A549 (cell line): ENCODE results near the gene PLXNC1. TPM values are rescaled to one million over a fixed set of nuclear protein-coding genes. Genes with fewer than 3 reads are reported as not detected.

Experiments
- ATAC-seq, 2 experiments: fragments of 200-7000 bp in 1 of 2; fragments of >200 bp in 1 of 2; cut with Nextera tagmentation in 1 of 2; cut with Tn5 transposase in 1 of 2; 3 replicates each; pipeline versions ENCODE4 v1.8.0 to v1.9.1; 2018 to 2020; ENCODE audit warnings: mild to moderate bottlenecking in 1 of 2, moderate library complexity in 1 of 2
- CTCF ChIA-PET: fragments of 300-600 bp; sonication (Branson Sonifier 250); formaldehyde crosslinking; extraction: SDS; loops from one replicate; lab custom pipeline; 2021; ENCODE audit warnings: antibody characterized with exemption, inconsistent platforms; lab: Yijun Ruan, JAX
- POLR2A ChIA-PET: fragments of 350-600 bp; formaldehyde crosslinking; extraction: SDS; loops from one replicate; lab custom pipeline; 2021; ENCODE audit warnings: antibody characterized with exemption, inconsistent platforms; lab: Yijun Ruan, JAX
- DNase-seq, 2 experiments: peaks; one replicate each; pipeline versions ENCODE4 v3.0.0 to v3.0.0-alpha.2; 2011 to 2016; ENCODE audit warnings: low read depth in 1 of 2, low spot score in 1 of 2
- FAIRE-seq: peaks from 2 replicates; lab custom pipeline; 2011; peaks lifted over from hg19 to GRCh38; lab: Jason Lieb, UNC
- H3K27ac ChIP-seq, 2 experiments: fragments of >200 bp; sonication (Bioruptor Twin); formaldehyde crosslinking; 3 replicates each; pipeline ENCODE4 v1.5.1; 2016 to 2017
- H3K4me1 ChIP-seq: fragments of >200 bp; sonication (Bioruptor Twin); formaldehyde crosslinking; 3 replicates; pipeline ENCODE4 v1.6.1; 2016
- H3K4me2 ChIP-seq: fragments of >200 bp; sonication (Bioruptor Twin); formaldehyde crosslinking; 3 replicates; pipeline ENCODE4 v1.6.1; 2016
- H3K4me3 ChIP-seq: fragments of >200 bp; sonication (Bioruptor Twin); formaldehyde crosslinking; 3 replicates; pipeline ENCODE4 v1.5.1; 2016
- H3K9me3 ChIP-seq: fragments of >200 bp; sonication (Bioruptor Twin); formaldehyde crosslinking; 3 replicates; pipeline ENCODE4 v1.6.1; 2016
- BHLHE40 ChIP-seq: IDR thresholded peaks from 2 replicates; pipeline ENCODE4 v1.6.1; 2012; ENCODE audit warnings: low read depth, low read length, inconsistent platforms
- CBX8 ChIP-seq: fragments of 200-600 bp; sonication (generic); IDR thresholded peaks from 2 replicates; pipeline ENCODE4 v1.6.1; 2016
- CHD4 ChIP-seq: fragments of 200-600 bp; sonication (generic); IDR thresholded peaks from 2 replicates; pipeline ENCODE4 v1.6.1; 2016; ENCODE audit warnings: antibody characterized with exemption, mild to moderate bottlenecking, borderline replicate concordance
- EHMT2 ChIP-seq: fragments of 200-600 bp; sonication (generic); IDR thresholded peaks from 2 replicates; pipeline ENCODE4 v1.6.1; 2016; ENCODE audit warnings: antibody characterized with exemption, low read depth, mild to moderate bottlenecking, moderate library complexity
- EP300 ChIP-seq, 2 experiments: fragments of >200 bp; sonication (Bioruptor Twin); formaldehyde crosslinking; IDR thresholded peaks; 2 replicates in 1 of 2; 3 replicates in 1 of 2; pipeline ENCODE4 v1.6.1; 2016 to 2017
- ESRRA ChIP-seq: fragments of 150-350 bp; IDR thresholded peaks from 2 replicates; pipeline ENCODE4 v1.6.1; 2014; ENCODE audit warnings: mild to moderate bottlenecking, low read length, borderline replicate concordance
- FOSB ChIP-seq: fragments of 250-450 bp; sonication (Bioruptor Pico); IDR thresholded peaks from 2 replicates; pipeline ENCODE4 v1.5.0; 2020; ENCODE audit warnings: mild to moderate bottlenecking, moderate library complexity
- HOXA7 ChIP-seq: fragments of 250-450 bp; sonication (Bioruptor Pico); IDR thresholded peaks from 2 replicates; pipeline ENCODE4 v1.5.0; 2020; ENCODE audit warnings: mild to moderate bottlenecking, moderate library complexity
- JUN ChIP-seq, 2 experiments: fragments of >200 bp; sonication (Bioruptor Twin); formaldehyde crosslinking; IDR thresholded peaks; 2 replicates in 1 of 2; 3 replicates in 1 of 2; pipeline ENCODE4 v1.6.1; 2016 to 2017
- JUNB ChIP-seq: fragments of >200 bp; sonication (Bioruptor Twin); formaldehyde crosslinking; IDR thresholded peaks from 2 replicates; pipeline ENCODE4 v1.6.1; 2016
- KDM5A ChIP-seq: fragments of 200-600 bp; sonication (generic); IDR thresholded peaks from 2 replicates; pipeline ENCODE4 v1.6.1; 2016; ENCODE audit warnings: antibody characterized with exemption, mild to moderate bottlenecking
- MAX ChIP-seq: IDR thresholded peaks from 2 replicates; pipeline ENCODE4 v1.6.1; 2012
- NFE2L2 ChIP-seq: fragments of 150-350 bp; conservative IDR thresholded peaks from 2 replicates; pipeline ENCODE4 v1.6.1; 2014; ENCODE audit warnings: low read length
- PBX3 ChIP-seq: IDR thresholded peaks from 2 replicates; pipeline ENCODE4 v1.6.1; 2012
- RNF2 ChIP-seq: fragments of 200-600 bp; sonication (generic); IDR thresholded peaks from 2 replicates; pipeline ENCODE4 v1.6.1; 2016; ENCODE audit warnings: low read depth, mild to moderate bottlenecking, antibody characterized with exemption, moderate library complexity, borderline replicate concordance
- SMC3 ChIP-seq: fragments of >200 bp; sonication (Bioruptor Twin); formaldehyde crosslinking; IDR thresholded peaks from 3 replicates; pipeline ENCODE4 v1.6.1; 2018; ENCODE audit warnings: inconsistent platforms
- TFCP2L1 ChIP-seq: fragments of 250-450 bp; sonication (Bioruptor Pico); IDR thresholded peaks from 2 replicates; pipeline ENCODE4 v1.5.0; 2021; ENCODE audit warnings: mild to moderate bottlenecking
- USF2 ChIP-seq: fragments of 450-650 bp; IDR thresholded peaks from 2 replicates; pipeline ENCODE4 v1.6.1; 2014; ENCODE audit warnings: antibody characterized with exemption
- WGBS: methylation state at CpG from one replicate; pipeline ENCODE4 v1.1.6; 2017; ENCODE audit errors: missing lambda C conversion rate; 5-methylcytosine and 5-hydroxymethylcytosine counted together
- polyA plus RNA-seq, 4 experiments: library from polyadenylated mRNA; depleted of rRNA in 3 of 4; stranded (reverse); fragments of >200 nt; fragmentation: RNase III in 1 of 4; extraction: RNeasy Plus Mini Kit Qiagen cat#74134 plus additional on column Dnase treatment in 1 of 4; gene quantifications; 2 replicates in 3 of 4; 3 replicates in 1 of 4; pipeline ENCODE4 v1.2.3, GENCODE V29; 2011 to 2017
- TF ChIP-seq, protein P1 (sequence below): fragments of 150-350 bp; IDR thresholded peaks from 2 replicates; pipeline ENCODE4 v1.6.1; 2014; ENCODE audit warnings: low read depth, mild to moderate bottlenecking, low read length
- TF ChIP-seq, protein P2 (sequence below): fragments of 200-600 bp; sonication (generic); IDR thresholded peaks from 2 replicates; pipeline ENCODE4 v1.6.1; 2016; ENCODE audit warnings: antibody characterized with exemption, mild to moderate bottlenecking, moderate library complexity
- TF ChIP-seq, protein P3 (sequence below): fragments of >200 bp; sonication (Bioruptor Twin); formaldehyde crosslinking; IDR thresholded peaks from 3 replicates; pipeline ENCODE4 v1.6.1; 2016

PLXNC1 gene
- polyA plus RNA-seq, 2 of the 4 experiments (the other 2 are of a cell fraction) = 0.12 to 0.50 TPM

- H3K4me2 ChIP-seq = no peak overlapping the region
- POLR2A ChIA-PET = no interaction called here
- TF ChIP-seq BHLHE40 = no peak
- no peak for TF ChIP-seq RNF2
- no peak for TF ChIP-seq PBX3
- no peak for TF ChIP-seq JUNB
- TF ChIP-seq, all 56 proteins: peak for 0
- no peak overlapping the region for H3K27ac ChIP-seq
- no peaks in the 10 kb centered on the region for H3K9me3 ChIP-seq
- DNase-seq (no peak), FAIRE-seq (no peak), ATAC-seq (no peak)
- CTCF ChIA-PET = interaction anchor here (1.3 kb wide), 1 partner anchor 10 kb away, joined by 3 read pairs; no protein-coding TSS in a partner anchor
- 44% methylated on average over 8 of the region's 8 CpGs for WGBS
- H3K4me1 ChIP-seq = no peaks in the 10 kb centered on the region
- H3K4me3 ChIP-seq = no peak overlapping the region
Observed at GRCh38 chr12:94209240-94209639, 60.9 kb downstream of the PLXNC1 start.

- ATAC-seq = no peak
- no peak for TF ChIP-seq HOXA7 (CRISPR knock-in tag)
- TF ChIP-seq EHMT2 = no peak
- POLR2A ChIA-PET = no interaction called here
- CTCF ChIA-PET = interaction anchor here (1.1 kb wide), 1 partner anchor 546 kb away, joined by 3 read pairs; no protein-coding TSS in a partner anchor
- no peaks in the 10 kb centered on the region for H3K4me1 ChIP-seq
- DNase-seq = no peak
- H3K27ac ChIP-seq = no peak overlapping the region
- no peaks in the 10 kb centered on the region for H3K9me3 ChIP-seq
- 56% methylated on average over 5 of the region's 5 CpGs for WGBS
- H3K4me2 ChIP-seq = no peak overlapping the region
- FAIRE-seq = no peak
- H3K4me3 ChIP-seq = no peak overlapping the region
Observed at GRCh38 chr12:94211021-94211420, 62.6 kb downstream of the PLXNC1 start.

GRCh38 chr12:94218233-94218632 is 69.9 kb downstream of the PLXNC1 start:
- H3K4me3 ChIP-seq = no peak overlapping the region
- H3K27ac ChIP-seq = no peak overlapping the region
- WGBS = 69% methylated on average over 3 of the region's 3 CpGs
- DNase-seq = no peak
- POLR2A ChIA-PET = no interaction called here
- no peak for FAIRE-seq
- no peak for ATAC-seq
- no peaks in the 10 kb centered on the region for H3K4me1 ChIP-seq
- no peaks in the 10 kb centered on the region for H3K9me3 ChIP-seq
- TF ChIP-seq FOSB (CRISPR knock-in tag) = no peak
- no peak for TF ChIP-seq CBX8
- no peak for TF ChIP-seq RNF2
- TF ChIP-seq CHD4 = no peak
- no peak for TF ChIP-seq JUNB
- TF ChIP-seq EP300 (IDR thresholded peaks at IDR 0.05) = no peak
- TF ChIP-seq JUN (IDR thresholded peaks at IDR 0.05) = no peak
- no peak for TF ChIP-seq MAX
- TF ChIP-seq KDM5A = no peak
- no peak for TF ChIP-seq ESRRA
- TF ChIP-seq, protein P1, sequence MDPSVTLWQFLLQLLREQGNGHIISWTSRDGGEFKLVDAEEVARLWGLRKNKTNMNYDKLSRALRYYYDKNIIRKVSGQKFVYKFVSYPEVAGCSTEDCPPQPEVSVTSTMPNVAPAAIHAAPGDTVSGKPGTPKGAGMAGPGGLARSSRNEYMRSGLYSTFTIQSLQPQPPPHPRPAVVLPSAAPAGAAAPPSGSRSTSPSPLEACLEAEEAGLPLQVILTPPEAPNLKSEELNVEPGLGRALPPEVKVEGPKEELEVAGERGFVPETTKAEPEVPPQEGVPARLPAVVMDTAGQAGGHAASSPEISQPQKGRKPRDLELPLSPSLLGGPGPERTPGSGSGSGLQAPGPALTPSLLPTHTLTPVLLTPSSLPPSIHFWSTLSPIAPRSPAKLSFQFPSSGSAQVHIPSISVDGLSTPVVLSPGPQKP = no peak
- TF ChIP-seq TFCP2L1 (CRISPR knock-in tag) = no peak
- no peak for TF ChIP-seq EHMT2
- TF ChIP-seq NFE2L2 = no peak
- TF ChIP-seq, protein P2, sequence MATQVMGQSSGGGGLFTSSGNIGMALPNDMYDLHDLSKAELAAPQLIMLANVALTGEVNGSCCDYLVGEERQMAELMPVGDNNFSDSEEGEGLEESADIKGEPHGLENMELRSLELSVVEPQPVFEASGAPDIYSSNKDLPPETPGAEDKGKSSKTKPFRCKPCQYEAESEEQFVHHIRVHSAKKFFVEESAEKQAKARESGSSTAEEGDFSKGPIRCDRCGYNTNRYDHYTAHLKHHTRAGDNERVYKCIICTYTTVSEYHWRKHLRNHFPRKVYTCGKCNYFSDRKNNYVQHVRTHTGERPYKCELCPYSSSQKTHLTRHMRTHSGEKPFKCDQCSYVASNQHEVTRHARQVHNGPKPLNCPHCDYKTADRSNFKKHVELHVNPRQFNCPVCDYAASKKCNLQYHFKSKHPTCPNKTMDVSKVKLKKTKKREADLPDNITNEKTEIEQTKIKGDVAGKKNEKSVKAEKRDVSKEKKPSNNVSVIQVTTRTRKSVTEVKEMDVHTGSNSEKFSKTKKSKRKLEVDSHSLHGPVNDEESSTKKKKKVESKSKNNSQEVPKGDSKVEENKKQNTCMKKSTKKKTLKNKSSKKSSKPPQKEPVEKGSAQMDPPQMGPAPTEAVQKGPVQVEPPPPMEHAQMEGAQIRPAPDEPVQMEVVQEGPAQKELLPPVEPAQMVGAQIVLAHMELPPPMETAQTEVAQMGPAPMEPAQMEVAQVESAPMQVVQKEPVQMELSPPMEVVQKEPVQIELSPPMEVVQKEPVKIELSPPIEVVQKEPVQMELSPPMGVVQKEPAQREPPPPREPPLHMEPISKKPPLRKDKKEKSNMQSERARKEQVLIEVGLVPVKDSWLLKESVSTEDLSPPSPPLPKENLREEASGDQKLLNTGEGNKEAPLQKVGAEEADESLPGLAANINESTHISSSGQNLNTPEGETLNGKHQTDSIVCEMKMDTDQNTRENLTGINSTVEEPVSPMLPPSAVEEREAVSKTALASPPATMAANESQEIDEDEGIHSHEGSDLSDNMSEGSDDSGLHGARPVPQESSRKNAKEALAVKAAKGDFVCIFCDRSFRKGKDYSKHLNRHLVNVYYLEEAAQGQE = no peak
- no peak for TF ChIP-seq USF2
- TF ChIP-seq, protein P3, sequence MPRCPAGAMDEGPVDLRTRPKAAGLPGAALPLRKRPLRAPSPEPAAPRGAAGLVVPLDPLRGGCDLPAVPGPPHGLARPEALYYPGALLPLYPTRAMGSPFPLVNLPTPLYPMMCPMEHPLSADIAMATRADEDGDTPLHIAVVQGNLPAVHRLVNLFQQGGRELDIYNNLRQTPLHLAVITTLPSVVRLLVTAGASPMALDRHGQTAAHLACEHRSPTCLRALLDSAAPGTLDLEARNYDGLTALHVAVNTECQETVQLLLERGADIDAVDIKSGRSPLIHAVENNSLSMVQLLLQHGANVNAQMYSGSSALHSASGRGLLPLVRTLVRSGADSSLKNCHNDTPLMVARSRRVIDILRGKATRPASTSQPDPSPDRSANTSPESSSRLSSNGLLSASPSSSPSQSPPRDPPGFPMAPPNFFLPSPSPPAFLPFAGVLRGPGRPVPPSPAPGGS = no peak
- no peak for TF ChIP-seq HOXA7 (CRISPR knock-in tag)
- TF ChIP-seq SMC3 = no peak
- no peak overlapping the region for H3K4me2 ChIP-seq
- CTCF ChIA-PET = no interaction called here
